ENCODE data around the gene CDH8. TPM values are rescaled to one million over a fixed set of nuclear protein-coding genes. Genes with fewer than 3 reads are reported as not detected.

The CDH8 gene
- total RNA-seq, 1 experiment from 2014 or later, result 2.5 TPM

- Histone ChIP-seq H3K9me2 (ENCODE audit: insufficient read depth) (no peaks in the 10 kb centered on the region), H3K9me3 (ENCODE audit: control insufficient read depth in 1 of 2, insufficient read depth in 1 of 2, low read depth in 1 of 2, low read length in 2 of 2) (peaks cover 6 to 8% of the 10 kb centered on the region in 2 experiments; a peak in 2 of 4 replicates), H3K36me3 (ENCODE audit: control insufficient read depth in 1 of 2, insufficient read depth in 2 of 2, low read length in 2 of 2) (no peaks in the 10 kb centered on the region), H4K20me1 (ENCODE audit: insufficient read depth) (no peaks in the 10 kb centered on the region), H3K27me3 (ENCODE audit: insufficient read depth, low read length) (no peaks in the 10 kb centered on the region), H3K79me2 (ENCODE audit: insufficient read depth, low read length) (no peaks in the 10 kb centered on the region), H3K4me1 (ENCODE audit: control insufficient read depth in 1 of 2, insufficient read depth in 2 of 2, low read length in 2 of 2) (no peaks in the 10 kb centered on the region), H2AFZ (ENCODE audit: low read depth, low read length, poor library complexity, severe bottlenecking) (no peak overlapping the region), H3K9ac (ENCODE audit: low read length) (no peak overlapping the region), H3K27ac (ENCODE audit: low read depth, low read length) (no peak overlapping the region), H3K4me3 (replicated peaks in 1 of 2; ENCODE audit: low read depth in 1 of 2, low read length in 2 of 2) (no peak overlapping the region), H3K4me2 (ENCODE audit: low read length) (no peak overlapping the region)
- intact Hi-C loops (cut with micrococcal nuclease), result no loop called here
- ATAC-seq (no peak), DNase-seq (ENCODE audit: low read depth, low spot score) (no peak)
- POLR2A ChIA-PET, result no interaction called here
- RAD21 ChIA-PET (ENCODE audit: low non-redundant PET in 1 of 2, low total read pairs in 2 of 2, uncharacterized antibody in 2 of 2, unreplicated experiment in 2 of 2), result no interaction called here
- BruUV-seq (replicated peaks), result no TSS peak
- CTCF ChIA-PET, result no interaction called here
- TF ChIP-seq SIN3A (IDR thresholded peaks at IDR 0.05; ENCODE audit: low read depth) (no peak), YY1 (IDR thresholded peaks at IDR 0.05; ENCODE audit: extremely low read depth, insufficient replicate concordance, low read depth, low read length) (no peak), POLR2AphosphoS5 (IDR thresholded peaks at IDR 0.05; ENCODE audit: low read depth, low read length) (no peak), ZBTB33 (IDR thresholded peaks at IDR 0.05; ENCODE audit: extremely low read depth, insufficient replicate concordance, low read length) (no peak), CEBPB (IDR thresholded peaks at IDR 0.05; ENCODE audit: low read depth) (no peak)
Observed at GRCh38 chr16:61678182-61678581, 358.1 kb downstream of the CDH8 start.

GRCh38 chr16:61677776-61678175, 358.5 kb downstream of the CDH8 start:
- ATAC-seq (no peak), DNase-seq (ENCODE audit: low read depth, low spot score) (no peak)
- intact Hi-C loops (cut with micrococcal nuclease), result no loop called here
- ChIA-PET POLR2A (no interaction called here), CTCF (no interaction called here), RAD21 (ENCODE audit: low non-redundant PET in 1 of 2, low total read pairs in 2 of 2, uncharacterized antibody in 2 of 2, unreplicated experiment in 2 of 2) (no interaction called here)
- no peaks in the 10 kb centered on the region for H3K9me2 ChIP-seq (ENCODE audit: insufficient read depth)
- H3K9me3 ChIP-seq (ENCODE audit: control insufficient read depth in 1 of 2, insufficient read depth in 1 of 2, low read depth in 1 of 2, low read length in 2 of 2), result peaks cover 5 to 8% of the 10 kb centered on the region in 2 experiments; a peak in 2 of 4 replicates
- no peaks in the 10 kb centered on the region for H3K79me2 ChIP-seq (ENCODE audit: insufficient read depth, low read length)
- H3K9ac ChIP-seq (ENCODE audit: low read length), result no peak overlapping the region
- no peaks in the 10 kb centered on the region for H3K27me3 ChIP-seq (ENCODE audit: insufficient read depth, low read length)
- H2AFZ ChIP-seq (ENCODE audit: low read depth, low read length, poor library complexity, severe bottlenecking), result no peak overlapping the region
- H3K4me3 ChIP-seq (replicated peaks in 1 of 2; ENCODE audit: low read depth in 1 of 2, low read length in 2 of 2), result no peak overlapping the region
- no TSS peak for BruUV-seq (replicated peaks)
- H3K4me1 ChIP-seq (ENCODE audit: control insufficient read depth in 1 of 2, insufficient read depth in 2 of 2, low read length in 2 of 2), result no peaks in the 10 kb centered on the region
- H3K27ac ChIP-seq (ENCODE audit: low read depth, low read length), result no peak overlapping the region
- no peaks in the 10 kb centered on the region for H3K36me3 ChIP-seq (ENCODE audit: control insufficient read depth in 1 of 2, insufficient read depth in 2 of 2, low read length in 2 of 2)
- no peak overlapping the region for H3K4me2 ChIP-seq (ENCODE audit: low read length)
- H4K20me1 ChIP-seq (ENCODE audit: insufficient read depth), result no peaks in the 10 kb centered on the region
- TF ChIP-seq EZH2 (IDR thresholded peaks at IDR 0.05) (no peak), YY1 (IDR thresholded peaks at IDR 0.05; ENCODE audit: extremely low read depth, insufficient replicate concordance, low read depth, low read length) (no peak), CTCF (IDR thresholded peaks at IDR 0.05 in 2 of 3, conservative IDR thresholded peaks at IDR 0.05 in 1 of 3; ENCODE audit: borderline replicate concordance in 1 of 3, insufficient read depth in 1 of 3, low read depth in 2 of 3, low read length in 2 of 3) (no peak), EZH2phosphoT487 (IDR thresholded peaks at IDR 0.05; ENCODE audit: borderline replicate concordance) (no peak), MAX (IDR thresholded peaks at IDR 0.05) (no peak), EGR1 (IDR thresholded peaks at IDR 0.05; ENCODE audit: low read depth) (no peak), ZNF274 (IDR thresholded peaks at IDR 0.05; ENCODE audit: low read depth, low read length) (no peak), ELF1 (IDR thresholded peaks at IDR 0.05; ENCODE audit: borderline replicate concordance, low read depth) (no peak), POLR2AphosphoS5 (IDR thresholded peaks at IDR 0.05; ENCODE audit: low read depth, low read length) (no peak), JUND (IDR thresholded peaks at IDR 0.05) (no peak), ZFX (IDR thresholded peaks at IDR 0.05) (no peak), CEBPB (IDR thresholded peaks at IDR 0.05; ENCODE audit: low read depth) (no peak), POLR2A (IDR thresholded peaks at IDR 0.05; ENCODE audit: borderline replicate concordance, extremely low read depth, insufficient read depth, insufficient read length) (no peak), SP1 (IDR thresholded peaks at IDR 0.05; ENCODE audit: low read depth) (no peak), TCF7L2 (IDR thresholded peaks at IDR 0.05; ENCODE audit: borderline replicate concordance, extremely low read depth, insufficient read depth, insufficient read length) (no peak)
